Naive thymus-derived CD8-positive, alpha-beta T cell (primary cell): ENCODE data around the gene ZNF160. TPM values are rescaled to one million over a fixed set of nuclear protein-coding genes. Genes with fewer than 3 reads are reported as not detected.
"Not testable (repeated sequence)": the region's sequence is repeated elsewhere in the genome, so short reads cannot be mapped to it uniquely, and the experiment has no call there.

ENCODE experiments used
- ATAC-seq, 2 donors: fragments of 150-1000 bp; cut with Tn5 transposase in 1 of 2; sonication (Bioruptor Pico), chemical (Tn5 transposase) in 1 of 2; 1 replicate in 1 of 2; 2 replicates in 1 of 2; pipeline ENCODE4 v1.10.0; 2021; ENCODE audit warnings: mild to moderate bottlenecking in 2 of 2, moderate library complexity in 2 of 2
- POLR2A ChIA-PET: fragments of 350-600 bp; sonication (Branson Sonifier 250); formaldehyde crosslinking; loops from one replicate; lab custom pipeline; 2021; ENCODE audit warnings: antibody characterized with exemption; lab: Charles Lee
- DNase-seq, 10 donors: peaks; one replicate each; pipeline versions ENCODE4 v3.0.0 to v3.0.0-alpha.2; 2020 to 2022
- H3K27ac Mint-ChIP-seq, 10 donors: one replicate each; pipeline ENCODE4 v1.8.0; 2020 to 2022; ENCODE audit warnings: mild to moderate bottlenecking in 10 of 10, mixed read lengths in 10 of 10, moderate library complexity in 4 of 10, inconsistent platforms in 1 of 10
- H3K27me3 Mint-ChIP-seq, 5 donors: one replicate each; pipeline ENCODE4 v1.8.0; 2021 to 2022; ENCODE audit warnings: mixed read lengths in 5 of 5
- H3K36me3 Mint-ChIP-seq, 3 donors: one replicate each; pipeline ENCODE4 v1.8.0; 2020 to 2022; ENCODE audit warnings: mixed read lengths in 3 of 3, mild to moderate bottlenecking in 2 of 3, inconsistent platforms in 1 of 3
- H3K4me1 Mint-ChIP-seq, 4 donors: one replicate each; pipeline ENCODE4 v1.8.0; 2021 to 2022; ENCODE audit warnings: mixed read lengths in 4 of 4
- H3K4me3 Mint-ChIP-seq, 10 donors: one replicate each; pipeline ENCODE4 v1.8.0; 2020 to 2022; ENCODE audit warnings: mild to moderate bottlenecking in 10 of 10, mixed read lengths in 10 of 10, moderate library complexity in 6 of 10, inconsistent platforms in 1 of 10
- H3K9me3 Mint-ChIP-seq, 9 donors: one replicate each; pipeline ENCODE4 v1.8.0; 2020 to 2022; ENCODE audit warnings: mixed read lengths in 9 of 9, mild to moderate bottlenecking in 3 of 9, inconsistent platforms in 1 of 9, moderate library complexity in 1 of 9
- polyA plus RNA-seq, 3 donors: library from polyadenylated mRNA; unstranded; fragments of 300-500 nt; fragmentation: Illumina TruSeq; gene quantifications; one replicate each; pipeline ENCODE4 v1.2.3, GENCODE V29; 2021
- total RNA-seq, 8 experiments: library from RNA in 2 of 8; stranded (reverse) in 2 of 8; gene quantifications; one replicate each; pipeline ENCODE4 v1.2.3 and lab custom pipeline; 2021 to 2026

ZNF160 gene
- total and polyA plus RNA-seq, 5 experiments from 2014 or later = 18.0 to 87.3 (median 29.1) TPM

DNA sequence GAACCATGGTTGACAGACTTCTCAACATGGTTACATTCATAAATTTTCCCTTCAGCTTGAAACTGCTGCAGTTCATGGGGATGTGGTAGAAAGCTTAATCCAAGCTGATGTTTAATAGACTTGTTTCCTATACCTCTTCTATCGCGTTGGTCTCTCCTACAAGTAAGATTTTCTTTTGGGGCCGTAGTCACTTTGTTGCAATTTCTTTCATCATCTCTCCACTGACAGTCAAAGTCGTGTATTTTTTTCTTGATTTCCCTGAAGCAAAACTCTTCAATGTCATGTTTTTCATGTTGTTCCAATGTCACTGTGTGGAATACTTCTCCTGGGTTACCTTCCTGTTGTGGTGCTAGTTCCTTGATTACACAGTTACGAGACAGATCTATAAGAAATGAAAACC, 6.3 kb upstream of the ZNF160 start:
- POLR2A ChIA-PET = no interaction called here
- peaks cover 0 to 2% (median 0%) of the 10 kb centered on the region in 5 donors for H3K27me3 Mint-ChIP-seq
- no peak overlapping the region for H3K4me3 Mint-ChIP-seq
- no peak for ATAC-seq
- no peak overlapping the region for H3K27ac Mint-ChIP-seq
- DNase-seq = no peak
- H3K9me3 Mint-ChIP-seq = peaks cover 17 to 66% (median 46%) of the 10 kb centered on the region in 9 donors
- peaks cover 3 to 52% (median 40%) of the 10 kb centered on the region in 3 donors for H3K36me3 Mint-ChIP-seq
- peaks cover 0 to 2% (median 0%) of the 10 kb centered on the region in 4 donors for H3K4me1 Mint-ChIP-seq

DNA sequence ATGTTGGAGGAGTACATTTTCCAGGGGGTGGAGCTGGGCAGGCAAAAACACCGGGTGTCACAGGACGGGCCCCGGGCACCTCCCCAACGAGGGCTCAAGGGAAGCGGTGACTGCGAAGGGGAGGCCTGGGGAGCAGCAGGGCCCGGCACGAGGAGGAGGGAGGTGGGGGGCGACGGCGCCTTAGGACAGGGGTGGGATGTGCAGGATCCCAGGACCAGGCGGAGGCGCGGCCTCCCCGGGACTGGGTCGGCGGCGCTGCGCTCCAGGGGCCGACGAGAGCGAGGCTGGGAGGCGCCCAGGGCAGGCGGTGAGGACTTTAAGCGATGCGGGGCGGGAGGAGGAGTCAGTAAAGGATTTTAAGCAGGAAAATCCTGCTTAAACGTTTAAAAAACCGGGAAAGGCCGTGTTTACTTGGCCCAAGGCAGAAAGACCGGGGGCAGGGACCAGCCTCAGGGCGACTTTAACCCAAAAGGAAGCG, 427 bp downstream of the ZNF160 start:
- Mint-ChIP-seq H3K4me3 (peak overlapping the region; percentile 88 to 97 (median 94)), H3K27me3 (peaks cover 0 to 2% (median 0%) of the 10 kb centered on the region in 5 donors), H3K9me3 (peaks cover 0 to 54% (median 15%) of the 10 kb centered on the region in 9 donors), H3K4me1 (peaks cover 20 to 44% (median 40%) of the 10 kb centered on the region in 4 donors), H3K36me3 (peaks cover 21 to 40% (median 31%) of the 10 kb centered on the region in 3 donors), H3K27ac (peak overlapping the region; percentile 92 to 98 (median 97))
- peak in 9 of 10 donors; percentile 10 to 69 (median 28) for DNase-seq
- POLR2A ChIA-PET = interaction anchor here (0.6 kb wide), 1 partner anchor 1013 kb away, joined by 3 read pairs; the partner anchor contains the start of genes PRPF31 and TFPT
- ATAC-seq = peak; percentile 6 to 14

DNA sequence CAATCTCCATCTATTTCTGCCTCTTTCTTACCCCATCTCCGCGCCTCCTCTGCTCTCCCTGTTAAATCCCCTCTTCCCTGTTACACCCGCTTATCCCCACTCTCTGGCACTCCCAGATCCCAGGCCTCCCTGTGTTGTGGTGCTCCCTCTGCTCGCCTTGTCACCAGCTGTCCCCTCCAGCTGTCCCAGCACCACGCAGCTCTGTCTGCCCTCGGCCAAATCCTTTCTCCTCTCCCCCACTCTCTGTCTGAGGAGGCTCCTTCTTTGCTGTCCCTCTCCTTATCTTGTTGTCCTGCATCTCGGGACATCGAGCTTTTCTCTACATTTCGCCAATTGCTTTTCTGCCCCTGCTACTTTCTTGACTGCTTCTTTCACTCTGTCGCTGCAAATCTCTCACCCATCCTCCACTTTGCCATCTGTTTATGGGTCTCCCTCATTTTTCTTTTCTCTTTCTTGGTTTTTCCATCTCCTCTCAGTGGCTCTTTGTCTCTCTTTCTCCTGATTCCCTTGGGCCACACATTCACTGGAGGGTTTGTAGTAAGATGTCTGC, 941 bp downstream of the ZNF160 start:
- peak overlapping the region; percentile 88 to 97 (median 94) for H3K4me3 Mint-ChIP-seq

DNA sequence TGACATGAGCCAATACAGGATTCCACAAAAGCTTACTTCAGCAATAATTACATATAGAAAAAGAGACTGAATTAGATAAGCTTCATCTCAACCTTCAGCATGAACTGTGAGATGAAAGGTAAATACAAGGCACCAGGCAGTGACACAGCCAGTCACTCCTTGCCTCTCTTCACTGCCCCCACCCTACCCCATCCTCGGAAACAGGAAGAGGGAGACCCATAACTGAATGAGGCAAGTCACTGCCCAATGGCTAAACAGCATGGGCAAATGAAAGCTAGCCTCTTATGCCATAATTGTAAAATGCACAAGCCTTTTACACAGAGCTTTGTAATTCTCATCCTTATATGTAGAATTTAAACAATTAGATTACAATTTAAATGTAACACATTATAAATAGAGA, 1.7 kb downstream of the ZNF160 start:
- no peak for DNase-seq
- H3K27ac Mint-ChIP-seq = peak overlapping the region; percentile 92 to 98 (median 97)
- peak overlapping the region; percentile 88 to 97 (median 94) for H3K4me3 Mint-ChIP-seq
- H3K36me3 Mint-ChIP-seq = peaks cover 23 to 41% (median 40%) of the 10 kb centered on the region in 3 donors
- POLR2A ChIA-PET = interaction anchor here (0.5 to 0.8 kb wide), 2 partner anchors 19 to 44 kb away, joined by 3 read pairs; no protein-coding TSS in a partner anchor
- peaks cover 0 to 48% (median 11%) of the 10 kb centered on the region in 9 donors for H3K9me3 Mint-ChIP-seq
- ATAC-seq = no peak
- H3K27me3 Mint-ChIP-seq = no peaks in the 10 kb centered on the region
- peaks cover 26 to 51% (median 48%) of the 10 kb centered on the region in 4 donors for H3K4me1 Mint-ChIP-seq

More for the DNA sequence above, 941 bp downstream of the ZNF160 start:
- H3K4me1 Mint-ChIP-seq = peaks cover 24 to 49% (median 45%) of the 10 kb centered on the region in 4 donors
- POLR2A ChIA-PET = interaction anchor here (0.5 to 0.8 kb wide), 3 partner anchors 19 to 1013 kb away, joined by 3 read pairs; partner anchors contain the start of genes PRPF31 and TFPT
- peaks cover 0 to 53% (median 14%) of the 10 kb centered on the region in 9 donors for H3K9me3 Mint-ChIP-seq
- peak overlapping the region; percentile 92 to 98 (median 97) for H3K27ac Mint-ChIP-seq
- H3K36me3 Mint-ChIP-seq = peaks cover 24 to 41% (median 37%) of the 10 kb centered on the region in 3 donors
- peaks cover 0 to 2% (median 0%) of the 10 kb centered on the region in 5 donors for H3K27me3 Mint-ChIP-seq
- DNase-seq (peak in 1 of 10 donors; percentile 6), ATAC-seq (no peak)

DNA sequence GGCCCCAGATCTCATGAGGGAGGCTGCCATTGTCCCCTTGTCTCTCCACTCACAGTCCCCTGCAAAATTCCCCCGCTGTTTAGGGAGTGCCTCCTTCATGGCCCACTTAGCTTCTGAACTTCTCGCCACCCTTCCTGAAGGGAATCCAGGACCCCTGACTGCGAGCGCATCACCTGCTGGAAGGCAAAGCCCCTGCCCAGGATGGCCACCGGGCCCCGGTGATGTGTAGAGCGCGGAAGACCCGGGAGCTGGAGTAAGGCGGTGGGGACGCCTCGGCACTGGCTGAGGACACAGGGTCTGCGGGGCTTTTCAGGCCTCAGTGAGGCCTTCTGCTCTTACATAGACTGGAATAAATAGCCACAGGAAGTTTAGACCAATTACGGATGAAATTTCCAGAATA, 4.7 kb downstream of the ZNF160 start:
- Mint-ChIP-seq H3K27ac (peak overlapping the region in 2 of 10 donors; percentile 18 to 53), H3K36me3 (peaks cover 32 to 68% (median 63%) of the 10 kb centered on the region in 3 donors), H3K4me1 (peaks cover 26 to 61% (median 44%) of the 10 kb centered on the region in 4 donors), H3K9me3 (peaks cover 0 to 59% (median 16%) of the 10 kb centered on the region in 9 donors), H3K4me3 (peak overlapping the region in 1 of 10 donors; percentile 26)
- not testable (repeated sequence) for ATAC-seq, DNase-seq, H3K27me3 Mint-ChIP-seq
- POLR2A ChIA-PET = interaction anchor here (0.5 kb wide), 1 partner anchor 335 kb away, joined by 3 read pairs; no protein-coding TSS in a partner anchor

DNA sequence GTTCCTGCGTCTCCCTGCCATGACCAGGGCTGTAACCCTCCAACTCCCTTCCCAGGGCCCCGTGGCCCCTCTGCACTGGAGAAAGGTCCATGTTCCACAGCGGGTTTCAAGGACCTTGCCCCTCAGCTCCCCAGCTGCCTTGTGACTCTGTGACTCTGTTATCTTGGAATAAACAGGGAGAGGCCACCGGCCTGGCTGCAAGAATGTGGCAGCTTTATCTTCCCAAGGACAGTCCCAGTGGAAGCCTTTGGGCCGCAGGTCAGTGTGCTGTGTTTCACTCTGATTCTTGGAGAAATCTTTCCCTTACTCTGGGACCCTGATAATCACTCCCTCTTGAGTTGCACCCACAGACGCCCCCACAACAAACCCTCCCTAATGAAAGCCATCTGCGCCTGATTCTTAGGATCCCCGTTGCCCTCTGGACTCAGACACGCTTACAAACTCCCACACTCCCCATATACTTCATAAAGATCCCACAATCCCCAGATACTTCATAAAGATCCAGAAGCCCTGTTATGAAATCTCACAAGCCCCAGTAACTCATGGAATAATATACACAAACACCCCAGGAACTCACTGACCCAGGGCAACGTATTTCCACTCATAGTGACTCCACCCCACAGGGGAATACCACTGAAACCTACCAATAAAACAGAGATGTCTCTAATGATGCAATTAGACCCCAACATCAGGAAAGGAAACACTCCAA, 6.1 kb downstream of the ZNF160 start:
- POLR2A ChIA-PET, H3K4me3 Mint-ChIP-seq, ATAC-seq, DNase-seq, H3K27me3 Mint-ChIP-seq: not testable (repeated sequence)
- Mint-ChIP-seq H3K9me3 (peaks cover 0 to 63% (median 14%) of the 10 kb centered on the region in 9 donors), H3K36me3 (peaks cover 32 to 78% (median 72%) of the 10 kb centered on the region in 3 donors), H3K4me1 (peaks cover 21 to 55% (median 34%) of the 10 kb centered on the region in 4 donors), H3K27ac (peak overlapping the region in 4 of 10 donors; percentile 34 to 83 (median 56))

DNA sequence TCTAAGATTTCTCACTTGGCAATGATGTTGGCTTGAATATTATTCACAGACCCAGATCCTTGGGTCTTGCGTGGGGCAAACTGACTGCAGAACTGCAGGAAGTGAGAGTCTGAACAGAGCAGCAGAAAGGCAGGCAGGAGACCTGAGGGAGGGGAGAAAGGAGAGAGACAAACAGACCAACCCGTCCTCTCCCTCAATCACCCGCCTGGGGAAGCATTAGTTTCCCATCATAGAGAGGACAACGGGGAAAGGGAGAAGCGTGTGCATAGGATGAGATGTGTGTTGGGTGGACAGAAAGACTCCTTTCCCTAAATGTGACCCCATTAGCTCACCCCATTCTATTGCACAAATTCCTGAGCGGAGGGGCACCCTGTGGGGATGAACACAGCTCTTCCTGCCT, 6.6 kb downstream of the ZNF160 start:
- H3K27ac Mint-ChIP-seq, POLR2A ChIA-PET, DNase-seq, H3K27me3 Mint-ChIP-seq, H3K4me3 Mint-ChIP-seq, ATAC-seq: not testable (repeated sequence)
- H3K4me1 Mint-ChIP-seq = peaks cover 17 to 49% (median 29%) of the 10 kb centered on the region in 4 donors
- peaks cover 0 to 58% (median 14%) of the 10 kb centered on the region in 9 donors for H3K9me3 Mint-ChIP-seq
- peaks cover 32 to 78% (median 74%) of the 10 kb centered on the region in 3 donors for H3K36me3 Mint-ChIP-seq

DNA sequence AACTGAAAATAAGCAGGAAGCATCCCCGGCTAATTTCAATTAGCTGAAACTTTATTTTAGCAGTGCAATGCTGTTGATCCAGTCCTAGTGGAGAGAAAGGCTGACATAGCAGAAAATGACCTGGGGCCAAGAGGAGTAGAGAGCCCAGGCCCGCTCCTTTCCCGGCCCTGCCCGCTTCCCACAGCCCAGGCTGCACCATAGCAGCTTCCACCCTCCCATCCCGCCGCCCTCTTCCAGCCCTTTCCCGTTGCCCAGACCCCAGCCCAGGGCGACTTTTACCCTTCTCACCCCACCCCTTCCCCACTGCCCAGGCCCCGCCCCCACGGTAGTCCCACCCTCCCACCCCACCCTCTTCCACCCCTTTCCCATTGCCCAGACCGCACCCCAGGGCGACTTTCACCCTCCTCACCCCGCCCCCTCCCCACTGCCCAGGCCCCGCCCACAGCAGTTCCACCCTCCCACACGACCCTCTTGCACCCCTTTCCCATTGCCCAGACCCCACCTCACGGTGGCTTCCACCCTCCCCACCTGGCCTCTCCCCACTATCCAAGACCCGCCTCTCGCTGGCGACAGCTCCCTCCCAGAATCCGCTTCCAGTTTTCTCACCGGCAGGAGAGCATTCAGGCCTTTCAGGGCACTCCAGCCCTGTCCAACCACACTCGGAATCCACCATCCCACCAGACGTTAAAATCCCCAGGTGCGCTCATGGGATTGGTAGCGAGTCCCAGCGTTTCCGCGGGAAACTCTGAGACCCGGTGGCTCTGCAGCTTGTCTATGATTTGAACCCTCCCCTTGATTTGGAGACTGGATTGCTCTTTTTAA, 8.3 kb downstream of the ZNF160 start:
- Mint-ChIP-seq H3K9me3 (peaks cover 0 to 61% (median 14%) of the 10 kb centered on the region in 9 donors), H3K4me1 (peaks cover 21 to 52% (median 26%) of the 10 kb centered on the region in 4 donors), H3K27me3 (no peaks in the 10 kb centered on the region), H3K4me3 (no peak overlapping the region), H3K36me3 (peaks cover 30 to 90% (median 84%) of the 10 kb centered on the region in 3 donors), H3K27ac (peak overlapping the region in 1 of 10 donors; percentile 11)
- POLR2A ChIA-PET = no interaction called here
- ATAC-seq = no peak
- DNase-seq = no peak

DNA sequence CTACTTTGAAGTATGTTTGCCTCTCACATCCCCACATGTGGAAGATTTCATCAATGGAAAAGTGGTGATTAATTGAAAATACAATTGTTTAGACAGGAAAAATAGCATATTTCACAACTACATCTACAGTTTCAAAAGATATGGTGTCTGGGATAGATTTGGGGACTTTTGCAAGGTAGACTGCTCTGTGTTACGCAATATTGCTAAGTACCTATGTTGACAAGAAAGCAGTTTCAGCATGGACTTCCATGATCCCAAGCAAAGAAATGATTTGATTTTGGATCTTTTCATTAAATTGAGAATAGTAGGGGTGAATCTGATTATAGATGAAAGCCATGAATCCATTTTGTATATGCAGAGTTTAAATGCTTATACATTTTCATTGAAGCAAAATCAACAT, 10.5 kb downstream of the ZNF160 start:
- H3K4me3 Mint-ChIP-seq = no peak overlapping the region
- peaks cover 12 to 40% (median 17%) of the 10 kb centered on the region in 4 donors for H3K4me1 Mint-ChIP-seq
- DNase-seq (no peak), ATAC-seq (no peak)
- peaks cover 31 to 86% (median 82%) of the 10 kb centered on the region in 3 donors for H3K36me3 Mint-ChIP-seq
- H3K9me3 Mint-ChIP-seq = peaks cover 0 to 57% (median 8%) of the 10 kb centered on the region in 9 donors
- no peak overlapping the region for H3K27ac Mint-ChIP-seq
- POLR2A ChIA-PET = no interaction called here
- no peaks in the 10 kb centered on the region for H3K27me3 Mint-ChIP-seq

DNA sequence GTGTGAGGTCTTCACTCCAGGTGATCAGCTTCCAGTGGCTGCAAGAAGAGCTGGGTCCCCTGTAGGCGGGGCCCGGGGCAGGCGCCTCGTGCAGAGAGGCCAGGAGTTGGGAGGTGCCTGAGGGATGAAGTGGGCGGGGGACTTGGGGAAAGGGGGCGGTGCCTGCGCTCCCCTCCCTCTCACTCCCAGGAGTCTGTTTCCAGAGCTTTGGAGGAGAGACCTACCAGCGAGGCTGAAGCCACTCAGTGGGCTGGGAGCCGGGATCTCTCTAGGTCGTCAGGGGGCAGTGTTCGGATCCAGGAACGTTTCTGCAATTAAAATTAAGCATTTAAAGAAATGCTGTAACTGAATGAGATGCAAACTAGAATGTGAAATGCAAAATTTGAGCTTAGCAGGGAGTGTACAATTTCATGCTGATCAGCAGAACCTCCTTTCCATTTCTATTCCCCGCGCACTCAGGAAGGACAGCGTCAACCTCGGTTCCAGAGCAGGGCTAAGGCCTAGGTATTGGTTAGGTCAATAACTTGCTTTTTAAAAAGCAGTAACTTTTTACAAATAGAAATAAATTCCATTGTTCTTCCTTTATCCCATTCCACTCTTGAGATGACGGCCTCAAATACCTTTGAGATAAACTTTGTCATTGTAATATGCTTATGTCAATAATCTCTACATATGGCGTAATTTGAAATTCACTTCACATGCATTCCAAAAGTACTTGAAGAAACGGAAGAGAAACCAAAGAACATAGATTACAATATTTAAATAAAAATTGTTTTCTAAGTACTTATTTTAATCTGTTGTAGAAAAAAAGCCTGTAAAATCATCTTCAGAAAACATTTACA, 11.6 kb downstream of the ZNF160 start:
- Mint-ChIP-seq H3K4me1 (peaks cover 6 to 41% (median 15%) of the 10 kb centered on the region in 4 donors), H3K27me3 (no peaks in the 10 kb centered on the region), H3K4me3 (no peak overlapping the region), H3K36me3 (peaks cover 33 to 88% (median 85%) of the 10 kb centered on the region in 3 donors), H3K27ac (no peak overlapping the region), H3K9me3 (peaks cover 0 to 60% (median 5%) of the 10 kb centered on the region in 9 donors)
- no peak for ATAC-seq
- DNase-seq = no peak
- POLR2A ChIA-PET = no interaction called here

DNA sequence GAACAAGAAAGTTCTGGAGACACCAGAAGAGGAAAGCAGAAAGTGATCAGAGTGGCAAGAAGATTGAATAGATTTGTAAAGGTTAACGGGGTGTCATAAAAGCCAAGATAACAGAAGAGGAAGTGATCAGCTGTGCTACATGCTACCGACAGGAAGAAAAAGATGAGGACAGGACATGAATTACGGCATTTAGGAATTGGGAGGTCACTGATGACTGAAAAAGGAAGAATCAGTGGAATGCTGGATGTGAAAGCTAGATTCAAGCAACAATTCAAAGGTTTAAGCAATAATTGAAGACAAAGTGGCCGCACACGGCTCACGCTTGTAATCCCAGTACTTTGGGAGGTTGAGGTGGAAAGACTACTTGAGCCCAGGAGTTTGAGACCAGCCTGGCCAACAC, 15.1 kb downstream of the ZNF160 start:
- no peak for DNase-seq
- peaks cover 56 to 92% (median 91%) of the 10 kb centered on the region in 3 donors for H3K36me3 Mint-ChIP-seq
- H3K9me3 Mint-ChIP-seq = peaks cover 0 to 69% (median 8%) of the 10 kb centered on the region in 9 donors
- ATAC-seq = no peak
- peak overlapping the region in 6 of 10 donors; percentile 2 to 90 (median 22) for H3K27ac Mint-ChIP-seq
- POLR2A ChIA-PET = no interaction called here
- peaks cover 2 to 28% (median 15%) of the 10 kb centered on the region in 4 donors for H3K4me1 Mint-ChIP-seq
- no peaks in the 10 kb centered on the region for H3K27me3 Mint-ChIP-seq
- no peak overlapping the region for H3K4me3 Mint-ChIP-seq
